ENCODE results near the gene COL28A1.
A peak's percentile ranks its signal among the peaks of the same experiment; 100 is the strongest.

The COL28A1 gene

GRCh38 chr7:7330997-7331396, 204.7 kb downstream of the COL28A1 start:
- H3K27me3 ChIP-seq (ENCODE audit: control insufficient read depth, insufficient read depth, low read length): no peaks in the 10 kb centered on the region
- H3K4me1 ChIP-seq: peaks cover 61% of the 10 kb centered on the region
- peak overlapping the region; percentile 31 for H2AFZ ChIP-seq
- TF ChIP-seq, protein P1, sequence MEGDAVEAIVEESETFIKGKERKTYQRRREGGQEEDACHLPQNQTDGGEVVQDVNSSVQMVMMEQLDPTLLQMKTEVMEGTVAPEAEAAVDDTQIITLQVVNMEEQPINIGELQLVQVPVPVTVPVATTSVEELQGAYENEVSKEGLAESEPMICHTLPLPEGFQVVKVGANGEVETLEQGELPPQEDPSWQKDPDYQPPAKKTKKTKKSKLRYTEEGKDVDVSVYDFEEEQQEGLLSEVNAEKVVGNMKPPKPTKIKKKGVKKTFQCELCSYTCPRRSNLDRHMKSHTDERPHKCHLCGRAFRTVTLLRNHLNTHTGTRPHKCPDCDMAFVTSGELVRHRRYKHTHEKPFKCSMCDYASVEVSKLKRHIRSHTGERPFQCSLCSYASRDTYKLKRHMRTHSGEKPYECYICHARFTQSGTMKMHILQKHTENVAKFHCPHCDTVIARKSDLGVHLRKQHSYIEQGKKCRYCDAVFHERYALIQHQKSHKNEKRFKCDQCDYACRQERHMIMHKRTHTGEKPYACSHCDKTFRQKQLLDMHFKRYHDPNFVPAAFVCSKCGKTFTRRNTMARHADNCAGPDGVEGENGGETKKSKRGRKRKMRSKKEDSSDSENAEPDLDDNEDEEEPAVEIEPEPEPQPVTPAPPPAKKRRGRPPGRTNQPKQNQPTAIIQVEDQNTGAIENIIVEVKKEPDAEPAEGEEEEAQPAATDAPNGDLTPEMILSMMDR (IDR thresholded peaks at IDR 0.05): peak; percentile 61
- H3K4me3 ChIP-seq (ENCODE audit: low read depth, low read length): no peak overlapping the region
- H3K79me2 ChIP-seq: peaks cover 8% of the 10 kb centered on the region
- H3K4me2 ChIP-seq (ENCODE audit: low read length): no peak overlapping the region
- H3K9ac ChIP-seq: no peak overlapping the region
- peak overlapping the region; percentile 97 for H3K27ac ChIP-seq
- H3K36me3 ChIP-seq (ENCODE audit: control insufficient read depth, insufficient read depth, low read length): no peaks in the 10 kb centered on the region
- H3K9me3 ChIP-seq (ENCODE audit: control insufficient read depth, low read length): no peaks in the 10 kb centered on the region

GRCh38 chr7:7329326-7329725, 206.3 kb downstream of the COL28A1 start:
- Histone ChIP-seq H3K9ac (no peak overlapping the region), H3K4me2 (ENCODE audit: low read length) (no peak overlapping the region), H3K4me1 (peaks cover 78% of the 10 kb centered on the region), H3K36me3 (ENCODE audit: control insufficient read depth, insufficient read depth, low read length) (no peaks in the 10 kb centered on the region), H3K27ac (peak overlapping the region; percentile 97), H3K4me3 (ENCODE audit: low read depth, low read length) (no peak overlapping the region), H2AFZ (peak overlapping the region; percentile 53), H3K79me2 (peaks cover 3% of the 10 kb centered on the region), H3K27me3 (ENCODE audit: control insufficient read depth, insufficient read depth, low read length) (no peaks in the 10 kb centered on the region), H3K9me3 (ENCODE audit: control insufficient read depth, low read length) (no peaks in the 10 kb centered on the region)
- TF ChIP-seq, protein P1 (IDR thresholded peaks at IDR 0.05): no peak

- H3K79me2 ChIP-seq: no peaks in the 10 kb centered on the region
- no peak overlapping the region for H3K9ac ChIP-seq
- H3K4me2 ChIP-seq (ENCODE audit: low read length): no peak overlapping the region
- TF ChIP-seq, protein P1 (IDR thresholded peaks at IDR 0.05): no peak
- H2AFZ ChIP-seq: peak overlapping the region; percentile 53
- no peaks in the 10 kb centered on the region for H3K9me3 ChIP-seq (ENCODE audit: control insufficient read depth, low read length)
- no peaks in the 10 kb centered on the region for H3K36me3 ChIP-seq (ENCODE audit: control insufficient read depth, insufficient read depth, low read length)
- H3K27me3 ChIP-seq (ENCODE audit: control insufficient read depth, insufficient read depth, low read length): no peaks in the 10 kb centered on the region
- H3K4me1 ChIP-seq: peaks cover 93% of the 10 kb centered on the region
- peak overlapping the region; percentile 97 for H3K27ac ChIP-seq
- H3K4me3 ChIP-seq (ENCODE audit: low read depth, low read length): no peak overlapping the region
Measured at GRCh38 chr7:7327423-7327822, 208.2 kb downstream of the COL28A1 start.

DNA sequence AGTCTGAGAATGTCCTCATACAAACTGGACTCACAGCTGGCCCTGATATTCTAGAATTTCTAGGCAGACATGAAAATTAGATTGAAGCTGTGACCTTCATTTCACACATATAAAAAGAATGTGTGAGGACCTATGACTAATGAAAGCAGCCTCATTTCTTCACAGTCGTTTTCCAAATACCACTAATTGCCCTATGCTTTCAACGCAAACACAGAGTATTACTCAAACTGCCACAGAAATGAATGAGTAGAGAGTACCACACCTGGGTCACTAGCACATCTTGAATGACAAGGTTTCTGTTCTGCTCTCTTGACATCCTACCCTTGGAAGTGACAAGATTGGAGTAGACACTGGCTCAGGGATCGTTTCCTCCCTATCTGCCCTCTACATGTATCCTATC, 211.0 kb downstream of the COL28A1 start:
- no peaks in the 10 kb centered on the region for H3K79me2 ChIP-seq
- peak overlapping the region; percentile 97 for H3K27ac ChIP-seq
- H3K4me3 ChIP-seq (ENCODE audit: low read depth, low read length): no peak overlapping the region
- no peak overlapping the region for H3K4me2 ChIP-seq (ENCODE audit: low read length)
- no peaks in the 10 kb centered on the region for H3K36me3 ChIP-seq (ENCODE audit: control insufficient read depth, insufficient read depth, low read length)
- no peaks in the 10 kb centered on the region for H3K27me3 ChIP-seq (ENCODE audit: control insufficient read depth, insufficient read depth, low read length)
- H3K9ac ChIP-seq: no peak overlapping the region
- peaks cover 89% of the 10 kb centered on the region for H3K4me1 ChIP-seq
- H2AFZ ChIP-seq: peak overlapping the region; percentile 13
- TF ChIP-seq, protein P1 (IDR thresholded peaks at IDR 0.05): no peak
- H3K9me3 ChIP-seq (ENCODE audit: control insufficient read depth, low read length): no peaks in the 10 kb centered on the region

GRCh38 chr7:7323921-7324320, 211.8 kb downstream of the COL28A1 start:
- Histone ChIP-seq H3K4me2 (ENCODE audit: low read length) (peak overlapping the region; percentile 25), H3K27me3 (ENCODE audit: control insufficient read depth, insufficient read depth, low read length) (no peaks in the 10 kb centered on the region), H2AFZ (peak overlapping the region; percentile 48), H3K4me1 (peaks cover 86% of the 10 kb centered on the region), H3K9ac (no peak overlapping the region), H3K79me2 (no peaks in the 10 kb centered on the region), H3K4me3 (ENCODE audit: low read depth, low read length) (peak overlapping the region; percentile 4), H3K9me3 (ENCODE audit: control insufficient read depth, low read length) (no peaks in the 10 kb centered on the region), H3K36me3 (ENCODE audit: control insufficient read depth, insufficient read depth, low read length) (no peaks in the 10 kb centered on the region), H3K27ac (peak overlapping the region; percentile 97)
- TF ChIP-seq, protein P1 (IDR thresholded peaks at IDR 0.05): no peak
